Sigmoid colon (tissue), 7 donors: Measurements from ENCODE around the gene KEAP1. TPM values are rescaled to one million over a fixed set of nuclear protein-coding genes. Genes with fewer than 3 reads are reported as not detected.
"Not testable (repeated sequence)": the region's sequence is repeated elsewhere in the genome, so short reads cannot be mapped to it uniquely, and the experiment has no call there.

Experiments
- DNase-seq: peaks from one replicate; pipeline ENCODE4 v3.0.0-alpha.2; 2019
- H3K27ac ChIP-seq, 4 donors: fragments of 200-600 bp; sonication (generic); one replicate each; pipeline ENCODE4 v1.5.1; 2016 to 2019; ENCODE audit warnings: mild to moderate bottlenecking in 1 of 4
- H3K27me3 ChIP-seq, 3 donors: fragments of 200-600 bp; sonication (generic); one replicate each; pipeline ENCODE4 v1.5.1; 2019; ENCODE audit warnings: mild to moderate bottlenecking in 1 of 3
- H3K36me3 ChIP-seq, 4 donors: fragments of 200-600 bp; sonication (generic); one replicate each; pipeline ENCODE4 v1.5.1; 2016 to 2019
- H3K4me1 ChIP-seq, 4 donors: fragments of 200-600 bp; sonication (generic); one replicate each; pipeline ENCODE4 v1.5.1; 2017 to 2019
- H3K4me3 ChIP-seq, 4 donors: fragments of 200-600 bp; sonication (generic); one replicate each; pipeline ENCODE4 v1.5.1; 2017 to 2019; ENCODE audit warnings: mild to moderate bottlenecking in 2 of 4, moderate library complexity in 1 of 4
- H3K9me3 ChIP-seq, 4 donors: fragments of 200-600 bp in 3 of 4; sonication (generic) in 3 of 4; one replicate each; pipeline versions ENCODE4 v1.5.1 to v1.6.1; 2013 to 2019
- CTCF ChIP-seq, 4 experiments: fragments of 450-650 bp in 3 of 4; fragments of 200-600 bp in 1 of 4; IDR thresholded peaks; one replicate each; pipeline ENCODE4 v1.5.1; 2016 to 2019; ENCODE audit warnings: antibody characterized with exemption in 4 of 4, mild to moderate bottlenecking in 3 of 4, moderate library complexity in 2 of 4
- EP300 ChIP-seq, 4 donors: sonication (generic); formaldehyde crosslinking; IDR thresholded peaks; one replicate each; pipeline ENCODE4 v1.6.1; 2017; ENCODE audit warnings: antibody characterized with exemption in 4 of 4
- POLR2A ChIP-seq, 2 donors: fragments of 450-650 bp; IDR thresholded peaks; one replicate each; pipeline ENCODE4 v1.6.1; 2016; ENCODE audit warnings: antibody characterized with exemption in 2 of 2, mild to moderate bottlenecking in 2 of 2, moderate library complexity in 2 of 2
- POLR2AphosphoS5 ChIP-seq, 4 donors: sonication (generic); formaldehyde crosslinking; IDR thresholded peaks; one replicate each; pipeline ENCODE4 v1.6.1; 2017; ENCODE audit warnings: antibody characterized with exemption in 4 of 4
- WGBS, 2 donors: extraction: QIAGEN DNeasy Blood & Tissue Kit; methylation state at CpG; one replicate each; pipeline ENCODE4 v1.1.7; 2013; 5-methylcytosine and 5-hydroxymethylcytosine counted together
- intact Hi-C: fragments of 100-400 bp; cut with DNase I; formaldehyde crosslinking; loops from one replicate; pipeline ENCODE4 v1.15.1; 2023
- polyA plus RNA-seq, 3 donors: library from polyadenylated mRNA; stranded (reverse); fragments of 200-250 nt; gene quantifications; one replicate each; pipeline ENCODE4 v1.2.3, GENCODE V29; 2013
- total RNA-seq, 4 donors: library from RNA; depleted of rRNA; stranded (reverse); fragments of >200 nt; gene quantifications; one replicate each; pipeline ENCODE4 v1.1.0, GENCODE V29; 2016
- donor health status: healthy with polysubstance abuse.
- donor health status: Bipolar disorder and iron deficiency.
- donor health status: healthy.

KEAP1 gene
- total and polyA plus RNA-seq, 7 donors, result 43.2 to 67.8 (median 50.5) TPM

GRCh38 chr19:10464456-10464855 lies 38.7 kb downstream of the KEAP1 start:
- intact Hi-C loops, result no loop called here
- WGBS, 2 donors, result 90 to 93% methylated on average over 5 of the region's 5 CpGs
- Histone ChIP-seq H3K4me1 (peaks cover 0 to 13% (median 7%) of the 10 kb centered on the region in 4 donors), H3K4me3 (no peak overlapping the region), H3K36me3 (peaks cover 0 to 42% (median 25%) of the 10 kb centered on the region in 4 donors), H3K27ac (no peak overlapping the region), H3K27me3 (no peaks in the 10 kb centered on the region), H3K9me3 (no peaks in the 10 kb centered on the region)
- no peak for DNase-seq
- no peak for TF ChIP-seq EP300 (IDR thresholded peaks at IDR 0.05)
- TF ChIP-seq POLR2A (IDR thresholded peaks at IDR 0.05), result no peak
- no peak for TF ChIP-seq CTCF (IDR thresholded peaks at IDR 0.05)
- TF ChIP-seq POLR2AphosphoS5 (IDR thresholded peaks at IDR 0.05), result no peak

GRCh38 chr19:10462557-10462956 lies 40.6 kb downstream of the KEAP1 start:
- intact Hi-C loops, result no loop called here
- no peaks in the 10 kb centered on the region for H3K27me3 ChIP-seq
- no peak overlapping the region for H3K4me3 ChIP-seq
- H3K4me1 ChIP-seq, result peaks cover 0 to 13% (median 7%) of the 10 kb centered on the region in 4 donors
- TF ChIP-seq POLR2AphosphoS5 (IDR thresholded peaks at IDR 0.05) (no peak), CTCF (IDR thresholded peaks at IDR 0.05) (no peak), EP300 (IDR thresholded peaks at IDR 0.05) (no peak), POLR2A (IDR thresholded peaks at IDR 0.05) (no peak)
- H3K27ac ChIP-seq, result no peak overlapping the region
- no peaks in the 10 kb centered on the region for H3K9me3 ChIP-seq
- peaks cover 0 to 48% (median 24%) of the 10 kb centered on the region in 4 donors for H3K36me3 ChIP-seq
- DNase-seq, result no peak
- WGBS, 2 donors, result 76 to 88% methylated on average over 4 of the region's 4 CpGs

- H3K4me1 ChIP-seq, result peaks cover 0 to 13% (median 7%) of the 10 kb centered on the region in 4 donors
- H3K27ac ChIP-seq, result peak overlapping the region in 2 of 4 donors; percentile 47 to 60
- DNase-seq, H3K4me3 ChIP-seq, H3K27me3 ChIP-seq, intact Hi-C loops, H3K9me3 ChIP-seq: not testable (repeated sequence)
- peaks cover 0 to 44% (median 19%) of the 10 kb centered on the region in 4 donors for H3K36me3 ChIP-seq
- WGBS, 2 donors, result 92 to 96% methylated on average over 15 of the region's 15 CpGs
These were observed 41.1 kb downstream of the KEAP1 start for GRCh38 chr19:10462042-10462441.

GRCh38 chr19:10461047-10461949 lies 41.9 kb downstream of the KEAP1 start:
- H3K4me3 ChIP-seq, result peak overlapping the region in 3 of 4 donors; percentile 30 to 43 (median 41)

More at GRCh38 chr19:10461047-10461949, 41.9 kb downstream of the KEAP1 start:
- no peak for TF ChIP-seq POLR2A (IDR thresholded peaks at IDR 0.05)
- no peak for TF ChIP-seq POLR2AphosphoS5 (IDR thresholded peaks at IDR 0.05)
- TF ChIP-seq EP300 (IDR thresholded peaks at IDR 0.05), result no peak
- no peak for TF ChIP-seq CTCF (IDR thresholded peaks at IDR 0.05)
- WGBS, 2 donors, result 6 to 15% methylated on average over 45 of the region's 45 CpGs
- Histone ChIP-seq H3K9me3 (no peaks in the 10 kb centered on the region), H3K27ac (peak overlapping the region; percentile 23 to 60 (median 42)), H3K27me3 (no peaks in the 10 kb centered on the region), H3K36me3 (peaks cover 0 to 36% (median 16%) of the 10 kb centered on the region in 4 donors), H3K4me1 (peaks cover 0 to 13% (median 7%) of the 10 kb centered on the region in 4 donors)
- intact Hi-C loops, result no loop called here
- peak; percentile 98 for DNase-seq
